Measurements from ENCODE around the gene CYB5D1.

Gene CYB5D1

GRCh38 chr17:7888184-7888920, 30.5 kb downstream of the CYB5D1 start, which contains the start of gene CHD3:
TSS of gene CHD3 (plus strand) at chr17:7888789. CDS start at chr17:7889001, 212 bp downstream.
- DNase-seq = no peak

- DNase-seq = peak; percentile 87
These were observed 31.6 kb downstream of the CYB5D1 start for GRCh38 chr17:7889166-7889955.

GRCh38 chr17:7893187-7893880, 35.5 kb downstream of the CYB5D1 start:
- no peak for DNase-seq

- no peak for DNase-seq
These were observed 36.4 kb downstream of the CYB5D1 start for GRCh38 chr17:7894226-7894625.

GRCh38 chr17:7894866-7895265, 37.1 kb downstream of the CYB5D1 start:
- no peak for DNase-seq

GRCh38 chr17:7897090-7897489, 39.3 kb downstream of the CYB5D1 start:
- no peak for DNase-seq

- peak; percentile 54 for DNase-seq
These were observed 40.0 kb downstream of the CYB5D1 start for GRCh38 chr17:7897773-7898172.

GRCh38 chr17:7903154-7904103, 45.6 kb downstream of the CYB5D1 start:
- no peak for DNase-seq

GRCh38 chr17:7909089-7909488, 51.3 kb downstream of the CYB5D1 start:
- DNase-seq = no peak

GRCh38 chr17:7910281-7910680, 52.5 kb downstream of the CYB5D1 start:
- no peak for DNase-seq

GRCh38 chr17:7910711-7911110, 52.9 kb downstream of the CYB5D1 start:
- no peak for DNase-seq

GRCh38 chr17:7911116-7911515, 53.3 kb downstream of the CYB5D1 start:
- no peak for DNase-seq

All from fibroblast of skin of right quadriceps (primary cell).